ENCODE data around the gene UQCRQ. TPM values are rescaled to one million over a fixed set of nuclear protein-coding genes. Genes with fewer than 3 reads are reported as not detected.

UQCRQ gene
- total and polyA plus RNA-seq, 2 donors from 2014 or later: 306 to 1,158 TPM

DNA sequence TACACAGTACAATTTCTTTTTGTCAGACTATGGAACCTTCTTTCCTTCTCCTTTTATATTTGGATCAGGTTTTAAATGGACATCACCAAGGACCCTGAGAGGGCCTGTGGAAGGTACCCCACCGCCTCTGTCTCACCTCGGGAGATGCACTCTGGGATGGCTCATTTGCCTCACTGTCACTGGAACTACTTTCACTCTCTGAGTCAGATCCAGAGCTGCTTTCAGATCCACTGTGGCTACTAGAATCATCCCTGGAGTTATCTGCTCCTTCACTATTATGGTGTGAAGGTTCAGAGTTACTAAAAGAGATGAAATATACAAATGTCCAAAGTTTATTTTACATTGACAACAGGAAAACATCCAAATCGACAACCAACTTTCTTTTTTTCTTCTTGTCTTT lies 31.7 kb downstream of the UQCRQ start:
- Histone ChIP-seq H3K4me1 (ENCODE audit: control insufficient read depth in 2 of 3, insufficient read depth in 2 of 3, low read depth in 1 of 3, low read length in 3 of 3) (no peaks in the 10 kb centered on the region), H3K9me3 (ENCODE audit: control insufficient read depth in 2 of 3, insufficient read depth in 1 of 3, low read length in 3 of 3) (no peaks in the 10 kb centered on the region), H3K36me3 (ENCODE audit: control insufficient read depth in 2 of 3, insufficient read depth in 3 of 3, low read length in 3 of 3) (peaks cover 7 to 41% (median 30%) of the 10 kb centered on the region in 3 donors), H3K27me3 (ENCODE audit: control insufficient read depth, insufficient read depth, low read length) (no peaks in the 10 kb centered on the region), H3K9ac (ENCODE audit: low read length in 3 of 3) (no peak overlapping the region), H3K4me3 (ENCODE audit: low read length in 3 of 3) (no peak overlapping the region), H3K27ac (ENCODE audit: low read depth in 2 of 2, low read length in 2 of 2) (no peak overlapping the region)
- DNase-seq (no peak), FAIRE-seq (no peak)
- TF ChIP-seq, protein P1, sequence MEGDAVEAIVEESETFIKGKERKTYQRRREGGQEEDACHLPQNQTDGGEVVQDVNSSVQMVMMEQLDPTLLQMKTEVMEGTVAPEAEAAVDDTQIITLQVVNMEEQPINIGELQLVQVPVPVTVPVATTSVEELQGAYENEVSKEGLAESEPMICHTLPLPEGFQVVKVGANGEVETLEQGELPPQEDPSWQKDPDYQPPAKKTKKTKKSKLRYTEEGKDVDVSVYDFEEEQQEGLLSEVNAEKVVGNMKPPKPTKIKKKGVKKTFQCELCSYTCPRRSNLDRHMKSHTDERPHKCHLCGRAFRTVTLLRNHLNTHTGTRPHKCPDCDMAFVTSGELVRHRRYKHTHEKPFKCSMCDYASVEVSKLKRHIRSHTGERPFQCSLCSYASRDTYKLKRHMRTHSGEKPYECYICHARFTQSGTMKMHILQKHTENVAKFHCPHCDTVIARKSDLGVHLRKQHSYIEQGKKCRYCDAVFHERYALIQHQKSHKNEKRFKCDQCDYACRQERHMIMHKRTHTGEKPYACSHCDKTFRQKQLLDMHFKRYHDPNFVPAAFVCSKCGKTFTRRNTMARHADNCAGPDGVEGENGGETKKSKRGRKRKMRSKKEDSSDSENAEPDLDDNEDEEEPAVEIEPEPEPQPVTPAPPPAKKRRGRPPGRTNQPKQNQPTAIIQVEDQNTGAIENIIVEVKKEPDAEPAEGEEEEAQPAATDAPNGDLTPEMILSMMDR (IDR thresholded peaks at IDR 0.05; ENCODE audit: borderline replicate concordance, extremely low read depth, insufficient read depth): no peak
- intact Hi-C loops (cut with DNase I): no loop called here

DNA sequence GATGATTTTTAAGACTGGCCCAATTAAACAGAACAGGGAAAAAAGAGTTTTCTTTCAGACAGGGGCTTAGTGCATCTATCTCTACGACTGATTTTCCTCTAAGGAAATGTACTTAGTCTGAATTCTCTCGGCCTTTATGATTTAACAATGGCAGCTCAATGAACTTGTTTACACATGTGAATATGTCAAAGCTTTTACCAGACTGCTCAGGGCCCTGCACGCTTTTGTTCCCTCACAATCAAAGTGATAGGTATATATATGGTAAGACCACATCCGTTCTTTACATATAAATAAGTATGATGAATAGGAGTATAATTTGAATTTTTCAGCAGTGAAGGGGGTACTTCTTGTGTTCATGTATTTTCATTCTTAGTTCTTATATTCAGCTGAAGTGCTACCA lies 34.6 kb downstream of the UQCRQ start:
- intact Hi-C loops (cut with DNase I): no loop called here
- Histone ChIP-seq H3K4me1 (ENCODE audit: control insufficient read depth in 2 of 3, insufficient read depth in 2 of 3, low read depth in 1 of 3, low read length in 3 of 3) (no peaks in the 10 kb centered on the region), H3K9ac (ENCODE audit: low read length in 3 of 3) (no peak overlapping the region), H3K4me3 (ENCODE audit: low read length in 3 of 3) (no peak overlapping the region), H3K27me3 (ENCODE audit: control insufficient read depth, insufficient read depth, low read length) (no peaks in the 10 kb centered on the region), H3K36me3 (ENCODE audit: control insufficient read depth in 2 of 3, insufficient read depth in 3 of 3, low read length in 3 of 3) (peaks cover 4 to 29% (median 21%) of the 10 kb centered on the region in 3 donors), H3K9me3 (ENCODE audit: control insufficient read depth in 2 of 3, insufficient read depth in 1 of 3, low read length in 3 of 3) (no peaks in the 10 kb centered on the region), H3K27ac (ENCODE audit: low read depth in 2 of 2, low read length in 2 of 2) (no peak overlapping the region)
- FAIRE-seq (no peak), DNase-seq (no peak)
- TF ChIP-seq, protein P1 (IDR thresholded peaks at IDR 0.05; ENCODE audit: borderline replicate concordance, extremely low read depth, insufficient read depth): no peak

DNA sequence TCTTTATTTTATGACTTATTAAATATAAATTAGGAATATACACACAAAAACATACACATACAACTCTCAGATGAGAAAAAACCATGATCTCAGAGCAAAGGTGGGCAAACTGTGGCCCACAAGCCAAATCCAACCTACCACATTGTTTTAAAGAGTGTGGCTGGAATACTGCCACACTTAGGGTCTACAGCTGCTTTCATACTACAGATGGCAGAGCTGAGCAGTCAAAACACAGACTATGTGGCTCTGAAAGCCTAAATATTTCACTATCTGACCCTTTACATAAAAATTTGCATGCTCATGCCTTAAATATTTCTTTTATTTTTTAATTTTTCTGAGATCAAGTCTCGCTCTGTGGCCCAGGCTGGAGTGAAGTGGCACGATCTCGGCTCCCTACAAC lies 35.3 kb downstream of the UQCRQ start:
- DNase-seq: peak in 1 of 5 donors; percentile 7
- Histone ChIP-seq H3K4me3 (ENCODE audit: low read length in 3 of 3) (no peak overlapping the region), H3K9me3 (ENCODE audit: control insufficient read depth in 2 of 3, insufficient read depth in 1 of 3, low read length in 3 of 3) (no peaks in the 10 kb centered on the region), H3K9ac (ENCODE audit: low read length in 3 of 3) (no peak overlapping the region), H3K27ac (ENCODE audit: low read depth in 2 of 2, low read length in 2 of 2) (no peak overlapping the region), H3K36me3 (ENCODE audit: control insufficient read depth in 2 of 3, insufficient read depth in 3 of 3, low read length in 3 of 3) (peaks cover 2 to 22% (median 14%) of the 10 kb centered on the region in 3 donors), H3K4me1 (ENCODE audit: control insufficient read depth in 2 of 3, insufficient read depth in 2 of 3, low read depth in 1 of 3, low read length in 3 of 3) (no peaks in the 10 kb centered on the region), H3K27me3 (ENCODE audit: control insufficient read depth, insufficient read depth, low read length) (no peaks in the 10 kb centered on the region)
- FAIRE-seq: no peak
- intact Hi-C loops (cut with DNase I): no loop called here
- TF ChIP-seq, protein P1 (IDR thresholded peaks at IDR 0.05; ENCODE audit: borderline replicate concordance, extremely low read depth, insufficient read depth): no peak

DNA sequence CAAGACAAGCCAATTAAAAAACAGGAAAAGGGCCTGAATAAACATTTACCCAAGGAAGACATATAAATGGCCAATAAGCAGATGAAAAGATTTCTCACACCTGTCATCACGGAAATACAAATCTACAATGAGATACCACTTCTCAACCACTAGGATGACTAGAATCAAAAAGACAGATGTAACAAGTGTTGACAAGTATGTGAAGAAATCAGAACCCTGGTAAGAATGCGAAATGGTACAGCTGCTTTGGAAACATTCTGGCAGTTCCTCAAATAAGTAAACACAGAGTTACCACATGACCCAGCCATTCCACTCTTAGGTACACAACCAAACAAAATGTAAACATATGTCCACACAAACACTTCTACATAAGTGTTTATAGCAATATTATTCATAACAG lies 39.5 kb downstream of the UQCRQ start:
- intact Hi-C loops (cut with DNase I): no loop called here
- no peak overlapping the region for H3K9ac ChIP-seq (ENCODE audit: low read length in 3 of 3)
- H3K27ac ChIP-seq (ENCODE audit: low read depth in 2 of 2, low read length in 2 of 2): no peak overlapping the region
- no peak overlapping the region for H3K4me3 ChIP-seq (ENCODE audit: low read length in 3 of 3)
- no peak for DNase-seq
- peaks cover 0 to 13% (median 2%) of the 10 kb centered on the region in 3 donors for H3K36me3 ChIP-seq (ENCODE audit: control insufficient read depth in 2 of 3, insufficient read depth in 3 of 3, low read length in 3 of 3)
- TF ChIP-seq, protein P1 (IDR thresholded peaks at IDR 0.05; ENCODE audit: borderline replicate concordance, extremely low read depth, insufficient read depth): no peak
- H3K9me3 ChIP-seq (ENCODE audit: control insufficient read depth in 2 of 3, insufficient read depth in 1 of 3, low read length in 3 of 3): no peaks in the 10 kb centered on the region
- H3K27me3 ChIP-seq (ENCODE audit: control insufficient read depth, insufficient read depth, low read length): no peaks in the 10 kb centered on the region
- no peaks in the 10 kb centered on the region for H3K4me1 ChIP-seq (ENCODE audit: control insufficient read depth in 2 of 3, insufficient read depth in 2 of 3, low read depth in 1 of 3, low read length in 3 of 3)
- FAIRE-seq: no peak

All from kidney (tissue), 14 donors.